Activated T-cell treated with anti-CD3 and anti-CD28 coated beads for 4 hours (primary cell): ENCODE data around the gene NSRP1.
"Not testable (repeated sequence)": the region's sequence is repeated elsewhere in the genome, so short reads cannot be mapped to it uniquely, and the experiment has no call there.

Experiments used
- DNase-seq: peaks from one replicate; pipeline ENCODE4 v3.0.0-alpha.2; 2020

NSRP1 gene

GRCh38 chr17:30124273-30124796 lies 7.7 kb downstream of the NSRP1 start:
- DNase-seq, result no peak

DNA sequence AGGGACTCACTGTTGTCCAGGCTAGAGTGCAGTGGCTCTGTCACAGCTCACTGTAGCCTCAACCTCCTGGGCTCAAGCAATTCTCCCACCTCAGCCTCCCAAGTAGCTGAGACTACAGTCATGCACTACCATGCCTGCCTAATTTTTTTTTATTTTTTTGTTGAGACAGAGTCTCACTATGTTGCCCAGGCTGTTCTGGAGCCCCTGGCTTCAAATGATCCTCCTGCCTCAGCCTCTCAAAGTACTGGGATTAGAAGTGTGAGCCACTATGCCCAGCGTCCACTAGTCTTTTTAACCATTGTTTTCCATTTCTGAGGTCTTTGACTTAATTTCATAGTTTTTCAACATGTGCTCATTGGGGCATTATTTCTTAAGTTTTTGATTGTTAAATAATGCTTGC lies 13.5 kb downstream of the NSRP1 start:
- no peak for DNase-seq

- DNase-seq, result no peak
Measured at GRCh38 chr17:30132615-30133014, 16.0 kb downstream of the NSRP1 start.

- no peak for DNase-seq
Measured at GRCh38 chr17:30133197-30133596, 16.6 kb downstream of the NSRP1 start.

DNA sequence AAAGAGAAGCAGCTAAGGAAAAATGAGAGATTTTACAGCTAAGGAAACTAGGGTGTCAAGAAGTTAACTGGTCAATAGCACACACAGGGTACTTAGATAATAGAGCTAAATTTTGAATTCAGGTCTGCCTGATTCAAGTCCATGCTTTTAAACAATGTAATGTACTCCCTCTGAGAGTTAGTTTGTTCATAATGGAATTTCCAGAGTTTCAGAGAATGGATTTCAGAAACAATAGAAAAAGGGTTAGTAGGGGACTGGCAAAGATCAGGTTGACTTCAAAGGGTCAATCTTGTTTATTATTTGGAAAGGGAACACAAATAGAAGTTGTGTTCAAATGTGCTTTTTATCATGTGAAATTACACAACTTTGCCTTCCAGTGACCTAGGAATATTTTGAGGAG lies 17.9 kb downstream of the NSRP1 start:
- DNase-seq, result no peak

DNA sequence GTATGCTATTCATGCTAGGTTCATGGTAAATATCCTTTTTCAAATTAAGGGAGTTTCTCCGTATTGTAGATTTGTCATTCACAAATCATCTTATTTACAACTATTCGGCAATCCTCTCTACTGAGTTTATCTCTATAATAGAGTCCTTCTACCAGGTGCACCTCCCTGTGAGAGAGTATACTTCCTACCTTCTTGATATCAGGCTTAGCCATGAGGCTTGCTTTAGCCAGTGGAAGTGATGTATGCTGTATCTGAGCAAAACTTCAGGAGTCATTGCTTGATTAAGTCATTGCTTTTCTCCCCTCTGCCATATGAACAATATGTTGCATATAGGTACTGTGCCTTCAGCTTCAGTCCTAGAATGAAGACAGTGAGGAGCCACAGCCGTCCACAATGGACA lies 20.5 kb downstream of the NSRP1 start:
- no peak for DNase-seq

GRCh38 chr17:30147860-30148259 lies 31.2 kb downstream of the NSRP1 start:
- not testable (repeated sequence) for DNase-seq

DNA sequence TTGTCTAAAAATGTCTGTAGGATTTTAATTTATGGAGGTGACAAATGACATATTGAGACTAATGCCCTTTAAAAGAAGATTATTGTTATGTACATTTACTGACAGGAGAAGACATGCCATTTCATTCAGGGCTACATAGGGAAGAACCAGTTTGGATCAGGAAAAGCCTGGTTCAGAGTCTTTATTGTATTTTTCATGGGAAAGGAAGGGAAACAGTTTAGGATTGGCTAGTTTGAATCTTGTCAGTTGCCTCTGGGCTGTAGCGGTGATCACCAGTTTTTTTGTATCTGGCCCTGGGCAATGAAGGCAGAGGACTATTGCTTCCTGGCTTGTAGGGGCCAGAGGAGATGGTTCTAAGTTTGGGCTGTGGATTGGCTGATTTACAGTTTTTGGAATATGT lies 31.8 kb downstream of the NSRP1 start:
- no peak for DNase-seq

GRCh38 chr17:30151471-30151870 lies 34.9 kb downstream of the NSRP1 start:
- DNase-seq, result no peak

GRCh38 chr17:30153463-30153862 lies 36.8 kb downstream of the NSRP1 start:
- no peak for DNase-seq

GRCh38 chr17:30155389-30155788 lies 38.8 kb downstream of the NSRP1 start:
- DNase-seq, result no peak

GRCh38 chr17:30158896-30159625 lies 42.4 kb downstream of the NSRP1 start:
- no peak for DNase-seq

DNA sequence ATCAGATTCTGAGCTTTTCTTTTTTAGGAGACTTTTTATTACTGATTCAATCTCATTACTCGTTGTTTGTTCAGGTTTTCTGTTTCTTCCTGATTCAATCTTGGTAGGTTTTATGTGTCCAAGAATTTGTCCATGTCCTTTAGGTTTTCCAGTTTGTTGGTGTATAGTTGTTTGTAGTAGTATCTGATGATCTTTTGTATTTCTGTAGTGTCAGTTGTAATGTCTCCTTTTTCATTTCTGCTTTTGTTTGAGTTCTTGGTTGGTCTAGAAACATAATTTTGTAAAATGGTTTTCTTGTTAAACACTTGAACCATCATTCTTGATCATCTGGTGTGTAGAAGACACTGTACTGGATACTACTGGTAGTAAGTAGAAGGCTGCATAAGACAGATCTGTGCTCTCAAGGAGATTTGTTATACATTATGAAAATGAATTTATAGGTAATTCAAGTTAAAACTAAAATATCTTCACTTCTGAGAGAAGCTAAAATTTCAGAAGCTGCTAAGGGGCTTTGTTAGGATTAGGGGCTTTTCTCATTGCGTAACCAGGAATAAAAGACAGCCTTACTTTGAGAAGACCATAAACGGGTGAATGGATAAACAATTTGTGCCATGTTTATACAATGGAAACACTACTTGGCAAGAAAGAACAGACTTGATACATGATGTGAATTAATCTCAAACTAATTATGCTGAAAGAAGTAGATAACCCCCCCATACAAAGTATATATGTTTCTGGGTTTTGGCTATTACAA lies 44.0 kb downstream of the NSRP1 start:
- DNase-seq, result no peak

DNA sequence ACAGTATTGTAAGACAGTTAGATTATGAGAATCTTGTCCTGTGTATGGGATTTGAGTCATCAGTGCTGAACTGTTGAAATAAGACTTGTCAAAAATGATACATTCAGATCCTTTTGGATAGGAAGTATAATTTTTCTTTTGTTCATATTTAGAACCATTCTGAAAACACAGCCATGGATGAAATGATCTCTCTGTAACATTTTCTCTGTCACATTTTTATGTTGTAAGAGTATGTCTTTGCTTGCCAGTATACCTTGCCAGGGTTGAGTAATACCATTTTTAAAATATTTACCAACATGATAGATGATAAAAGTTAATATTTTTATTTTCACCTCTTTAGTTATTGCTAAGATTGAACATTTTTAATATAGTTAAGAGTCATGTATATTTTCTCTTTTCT lies 45.0 kb downstream of the NSRP1 start:
- no peak for DNase-seq

DNA sequence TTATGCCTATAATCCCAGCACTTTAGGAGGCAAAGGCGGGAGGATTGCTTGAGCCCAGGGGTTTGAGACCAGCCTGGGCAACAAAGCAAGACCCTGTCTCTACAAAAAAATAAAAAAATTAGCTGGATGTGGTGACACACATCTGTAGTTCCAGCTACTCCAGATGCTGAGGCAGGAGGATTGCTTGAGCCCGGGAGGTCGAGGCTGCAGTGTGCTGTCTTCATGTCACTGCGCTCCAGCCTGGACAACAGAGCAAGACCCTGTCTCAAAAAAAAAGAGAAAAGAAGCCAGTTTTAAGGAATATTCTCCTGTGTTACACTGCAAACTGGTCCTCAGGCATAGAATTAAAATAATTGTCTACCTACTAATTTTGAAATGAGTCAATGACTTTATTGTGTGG lies 47.9 kb downstream of the NSRP1 start:
- DNase-seq, result no peak

GRCh38 chr17:30165147-30165546 lies 48.5 kb downstream of the NSRP1 start:
- DNase-seq, result no peak

GRCh38 chr17:30165960-30166359 lies 49.3 kb downstream of the NSRP1 start:
- no peak for DNase-seq

- DNase-seq, result no peak
Measured at GRCh38 chr17:30170415-30170987, 53.9 kb downstream of the NSRP1 start.

DNA sequence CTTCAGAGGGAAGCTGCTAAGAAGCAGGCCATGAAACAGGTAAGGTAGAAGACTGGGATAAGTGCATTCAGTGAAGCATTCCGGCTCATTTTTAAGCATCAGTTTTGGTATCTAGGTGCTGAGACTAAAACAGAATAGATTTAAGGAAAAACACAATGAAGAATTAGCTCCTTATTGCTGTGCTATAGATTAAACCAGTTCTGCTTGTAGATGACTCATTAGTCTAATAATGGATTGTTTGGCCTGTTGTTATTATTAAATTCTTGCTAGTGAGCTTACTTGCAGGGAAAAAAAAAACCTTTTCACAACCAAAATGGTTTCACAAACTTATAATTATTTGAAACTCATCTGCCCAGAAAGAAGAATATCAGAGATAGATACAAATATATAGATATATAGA lies 55.9 kb downstream of the NSRP1 start:
- no peak for DNase-seq

- no peak for DNase-seq
Measured at GRCh38 chr17:30173649-30174048, 57.0 kb downstream of the NSRP1 start.

DNA sequence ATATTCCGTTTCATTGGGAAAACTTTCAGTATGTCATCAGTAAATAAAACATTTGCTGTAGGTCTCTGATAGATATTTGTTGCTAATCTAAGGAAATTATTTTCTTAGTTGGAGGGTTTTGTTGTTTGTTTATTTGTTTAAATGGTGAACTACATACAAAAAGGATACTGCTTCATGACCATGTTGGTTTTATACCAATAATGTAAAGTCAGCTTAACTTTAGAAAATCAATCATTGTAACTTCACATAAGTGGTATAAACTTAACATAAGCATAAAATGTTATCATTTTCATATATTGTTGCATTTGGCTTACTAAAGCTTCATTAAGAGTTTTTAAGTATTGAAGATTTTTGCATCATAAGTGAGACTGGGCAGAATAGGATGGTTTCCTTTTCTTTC lies 57.9 kb downstream of the NSRP1 start:
- no peak for DNase-seq

DNA sequence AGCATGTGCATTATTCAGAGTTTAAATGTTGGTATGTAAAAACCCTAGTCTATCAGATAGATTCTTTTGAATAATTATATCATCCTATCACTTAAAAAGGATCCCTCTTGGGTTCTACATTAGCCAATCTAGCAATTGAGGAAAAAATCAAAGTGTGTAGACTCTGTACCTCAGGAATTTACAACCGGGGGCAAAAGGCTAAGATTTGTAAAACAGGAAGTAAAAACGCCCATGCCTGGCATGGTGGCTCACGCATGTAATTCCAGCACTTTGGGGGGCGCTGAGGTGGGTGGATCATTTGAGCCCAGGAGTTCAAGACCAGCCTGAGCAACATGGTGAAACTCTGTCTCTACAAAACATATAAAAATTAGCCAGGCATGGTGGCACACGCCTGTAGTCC lies 60.2 kb downstream of the NSRP1 start:
- no peak for DNase-seq

DNA sequence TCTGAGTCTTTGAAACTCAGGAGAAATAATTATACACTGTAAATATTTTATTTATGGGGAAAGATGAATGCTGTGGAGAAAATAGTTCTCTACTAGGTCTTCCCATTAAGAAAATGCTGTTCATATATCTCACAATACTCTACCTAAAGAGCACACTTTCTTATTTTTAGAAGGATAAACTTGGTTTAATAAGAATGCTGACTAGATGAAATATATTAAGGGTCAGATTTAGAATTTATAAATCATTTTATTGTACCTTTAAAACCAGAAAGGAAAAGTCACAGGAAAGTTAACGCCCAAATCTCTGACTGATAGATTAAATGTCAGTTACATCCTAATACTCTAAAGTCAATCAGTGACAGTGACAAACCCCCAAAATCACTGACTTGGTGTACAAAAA lies 70.1 kb downstream of the NSRP1 start:
- DNase-seq, result no peak

DNA sequence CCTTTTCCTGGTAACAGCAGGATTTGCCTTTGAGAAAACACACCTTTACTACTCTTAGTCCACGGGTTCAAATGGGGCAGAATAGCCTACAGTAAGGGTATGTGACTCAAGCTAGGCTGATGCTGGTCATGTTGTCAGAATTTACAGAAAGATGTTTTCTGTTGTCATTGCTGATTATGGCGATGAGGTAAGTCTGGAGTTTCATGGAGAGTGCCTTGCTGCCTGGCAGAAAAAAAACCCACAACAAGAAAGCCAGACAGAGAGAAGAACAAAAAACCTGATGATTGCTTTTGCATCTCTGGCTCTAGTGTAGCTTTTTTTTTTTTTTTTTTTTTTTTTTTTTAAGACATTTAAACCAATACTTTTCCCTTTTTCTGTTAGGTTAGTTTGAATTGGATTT lies 71.0 kb downstream of the NSRP1 start:
- no peak for DNase-seq
